NCI-H2227 (cell line): ENCODE results near the gene HMHB1.

Experiments
- DNase-seq: peaks from one replicate; lab custom pipeline; 2025; ENCODE audit not compliant: unreplicated experiment; lab: John Stamatoyannopoulos, UW

The HMHB1 gene

DNA sequence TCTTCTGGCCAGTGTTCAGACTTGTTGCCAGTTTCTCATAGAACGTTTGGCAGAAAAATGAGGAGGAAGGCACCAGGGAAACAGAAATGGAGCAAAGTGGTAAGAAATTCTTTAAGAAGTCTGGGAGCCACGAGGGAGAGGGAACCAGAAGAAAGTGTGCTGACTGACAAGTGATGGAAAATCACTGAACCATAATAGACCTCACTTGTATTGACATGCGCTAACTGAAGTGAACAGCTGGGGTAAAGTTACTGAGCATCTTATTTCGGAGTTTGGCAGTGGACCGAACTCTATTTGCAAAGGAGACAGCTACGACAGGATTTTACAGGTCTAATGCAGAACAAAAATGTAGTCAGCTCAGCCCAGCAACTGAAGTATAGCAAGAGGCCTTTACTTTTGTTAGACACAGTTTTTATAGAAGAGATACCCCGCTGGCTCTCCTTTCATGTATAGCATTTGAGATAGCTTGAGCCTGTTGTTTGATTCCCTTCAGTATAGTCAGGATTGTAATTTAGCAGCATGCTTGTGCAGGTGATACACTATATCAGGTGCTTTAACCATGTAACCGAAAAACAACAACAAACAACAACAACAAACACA lies 53.6 kb downstream of the HMHB1 start:
- DNase-seq, result no peak
